OCI-M2 (cell line): Measurements from ENCODE around the gene SHROOM4.

Source experiments
- DNase-seq: peaks from one replicate; lab custom pipeline; 2025; ENCODE audit not compliant: unreplicated experiment; lab: John Stamatoyannopoulos, UW

The SHROOM4 gene

DNA sequence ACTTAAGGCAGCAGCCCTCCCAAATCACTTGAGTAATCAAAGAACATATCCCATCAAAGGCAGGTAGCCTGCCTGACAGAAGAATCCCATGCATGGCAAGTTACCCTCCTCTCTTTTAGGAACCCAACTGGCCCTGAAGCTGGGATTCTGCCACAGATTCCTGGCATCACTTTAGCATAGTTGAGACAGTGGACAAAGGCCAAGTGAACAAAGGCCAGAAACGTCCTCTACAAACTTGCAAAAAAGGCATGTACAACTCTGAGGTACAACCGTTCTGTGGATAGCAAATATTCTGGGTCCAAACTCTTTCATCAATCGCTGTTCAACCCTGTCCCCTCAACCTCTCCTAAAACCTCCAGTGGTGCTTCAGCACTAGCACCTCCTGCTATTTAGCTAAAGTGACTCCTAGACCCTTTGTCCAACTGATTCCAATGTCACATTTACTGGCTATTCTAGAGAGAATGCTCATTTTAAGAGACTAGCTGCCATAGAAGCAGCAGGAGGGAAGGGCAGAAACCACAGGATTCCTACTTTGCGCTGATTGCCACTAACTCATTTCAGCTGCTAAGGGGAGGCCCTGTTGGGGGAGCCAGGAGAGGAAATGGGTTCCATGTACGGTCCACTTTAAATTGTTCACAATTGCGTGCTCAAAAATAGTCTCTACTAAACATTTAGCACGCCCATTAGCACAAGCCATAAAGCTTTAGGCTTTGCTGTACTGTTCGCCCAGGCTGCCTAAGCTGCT lies 105.9 kb downstream of the SHROOM4 start:
- DNase-seq: no peak

DNA sequence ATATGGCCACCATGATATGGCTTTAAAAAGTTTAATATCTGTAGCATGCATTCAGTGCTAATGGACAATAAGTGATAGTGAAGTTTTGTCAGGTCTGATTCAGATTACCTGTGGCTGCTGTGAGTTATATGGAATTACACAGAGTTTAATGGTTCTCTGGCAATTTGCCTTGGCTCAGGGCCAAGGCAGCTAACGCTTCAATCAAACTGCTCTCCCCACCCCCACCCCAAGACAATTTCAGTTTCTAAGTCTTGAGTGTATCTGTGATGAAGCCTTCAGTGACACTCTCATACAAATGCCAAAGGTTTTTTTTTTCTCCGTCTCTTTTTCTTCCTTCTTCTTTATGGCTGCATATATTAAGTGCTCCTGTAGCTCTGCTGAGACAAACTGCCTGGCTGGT lies 106.6 kb downstream of the SHROOM4 start:
- no peak for DNase-seq

DNA sequence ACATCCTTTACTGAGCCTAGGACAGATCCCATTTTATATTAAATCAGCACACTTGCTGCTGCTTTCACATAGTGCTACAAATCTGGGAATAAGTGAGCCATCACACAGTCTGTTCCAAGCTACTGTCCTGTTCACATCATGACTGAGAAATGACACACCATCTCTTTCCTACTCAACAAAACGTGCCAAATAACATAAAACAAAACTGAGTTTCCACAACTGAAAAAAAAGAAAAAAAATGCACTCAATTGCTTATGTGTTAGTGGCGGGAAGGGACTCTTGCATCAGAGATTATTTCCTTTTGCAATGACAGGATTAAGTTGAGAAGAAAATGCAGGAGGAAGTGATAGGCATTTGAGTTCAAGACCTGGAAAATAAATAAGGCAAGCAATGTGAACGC lies 109.0 kb downstream of the SHROOM4 start:
- no peak for DNase-seq

DNA sequence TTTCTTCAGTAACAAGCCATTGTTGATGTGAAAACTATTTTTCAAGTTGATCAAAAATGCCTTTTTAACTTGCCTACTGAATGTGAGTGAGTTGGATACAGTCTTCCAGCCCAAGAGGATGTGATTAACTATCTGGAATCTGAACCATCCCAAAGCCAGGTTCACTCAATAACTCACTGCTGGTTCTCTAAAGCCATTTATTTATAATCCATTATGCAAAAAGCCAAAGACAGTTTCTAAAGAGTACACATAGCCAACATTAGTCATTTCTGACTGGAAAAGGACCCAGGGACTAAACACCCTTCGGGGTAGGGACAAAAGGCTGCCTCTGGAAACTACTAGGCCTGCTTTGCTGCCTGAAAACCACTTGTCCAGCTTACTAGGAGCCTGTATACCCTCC lies 109.6 kb downstream of the SHROOM4 start:
- no peak for DNase-seq

DNA sequence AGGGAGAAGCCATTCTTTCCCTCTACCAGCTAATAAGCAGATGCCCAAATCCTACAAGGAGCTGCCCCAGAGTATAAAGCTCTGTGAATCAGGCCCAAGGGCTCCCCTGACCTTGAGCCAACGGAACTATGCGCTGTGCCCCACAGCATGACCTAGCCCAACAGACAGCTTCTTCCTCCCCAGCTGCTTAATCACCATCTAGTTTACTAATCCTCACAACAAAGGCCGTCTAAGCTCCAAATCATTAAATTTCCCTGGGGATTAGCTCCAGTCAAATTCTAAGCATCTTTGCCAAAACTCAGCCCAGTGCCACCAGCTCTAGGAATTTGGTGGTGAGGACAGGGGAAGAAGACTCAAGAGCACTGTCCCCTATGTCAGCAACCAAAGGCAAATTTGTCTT lies 113.1 kb downstream of the SHROOM4 start:
- DNase-seq: no peak

DNA sequence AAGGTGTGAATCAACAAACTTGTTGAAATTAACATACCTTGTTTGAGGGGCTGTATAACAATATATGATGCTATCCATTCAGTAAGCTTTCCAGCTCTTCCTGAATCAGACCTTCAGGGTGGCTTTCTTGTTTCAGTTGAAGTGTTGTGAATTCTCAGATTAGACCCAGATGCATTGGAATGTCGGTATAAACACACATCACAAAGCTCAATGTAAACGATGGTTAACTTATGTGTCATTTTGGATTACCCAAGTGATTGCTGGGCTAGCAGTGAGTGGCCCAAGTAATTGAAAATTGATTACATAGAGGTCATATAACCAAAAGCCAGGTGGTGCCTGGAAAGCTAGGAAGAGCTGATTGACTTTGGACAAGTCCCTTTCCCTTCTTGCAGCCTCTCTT lies 115.0 kb downstream of the SHROOM4 start:
- DNase-seq: no peak

DNA sequence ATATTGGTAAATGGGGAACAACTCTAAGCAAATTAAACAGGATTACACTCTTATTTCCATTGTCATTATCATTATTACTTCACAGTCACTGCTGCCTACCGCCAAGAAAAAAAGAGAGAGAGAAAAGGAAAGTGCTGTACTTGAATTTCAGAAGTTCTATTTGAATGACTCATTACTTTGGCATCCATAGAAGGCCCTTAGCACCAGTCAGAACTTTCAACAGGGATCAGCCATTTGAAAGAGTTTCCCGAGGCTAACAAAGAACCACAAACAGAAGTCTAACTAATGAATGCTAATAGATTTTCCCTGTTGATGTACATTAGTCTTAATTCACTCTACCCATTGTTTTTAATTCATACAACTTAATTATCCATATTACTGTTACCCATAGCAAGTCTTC lies 116.3 kb downstream of the SHROOM4 start:
- no peak for DNase-seq

DNA sequence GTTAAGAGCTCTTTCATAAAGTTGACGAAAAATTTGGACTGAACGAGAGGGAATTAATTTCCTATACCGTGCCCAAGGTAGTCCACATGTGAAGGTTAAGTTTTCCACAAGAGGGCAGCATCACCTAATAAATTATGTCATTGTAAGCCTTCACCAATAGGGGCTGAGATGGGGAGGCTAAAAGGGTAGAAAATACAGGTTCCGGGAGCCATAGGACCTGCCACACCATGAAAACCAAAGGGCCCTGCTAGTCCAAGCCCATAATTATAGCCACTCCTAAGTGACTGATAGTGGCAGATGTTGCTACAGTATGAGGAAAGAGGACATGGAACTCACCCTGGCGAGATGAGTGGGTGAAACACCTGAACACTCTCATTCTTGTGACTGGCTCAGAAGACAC lies 122.2 kb downstream of the SHROOM4 start:
- no peak for DNase-seq

DNA sequence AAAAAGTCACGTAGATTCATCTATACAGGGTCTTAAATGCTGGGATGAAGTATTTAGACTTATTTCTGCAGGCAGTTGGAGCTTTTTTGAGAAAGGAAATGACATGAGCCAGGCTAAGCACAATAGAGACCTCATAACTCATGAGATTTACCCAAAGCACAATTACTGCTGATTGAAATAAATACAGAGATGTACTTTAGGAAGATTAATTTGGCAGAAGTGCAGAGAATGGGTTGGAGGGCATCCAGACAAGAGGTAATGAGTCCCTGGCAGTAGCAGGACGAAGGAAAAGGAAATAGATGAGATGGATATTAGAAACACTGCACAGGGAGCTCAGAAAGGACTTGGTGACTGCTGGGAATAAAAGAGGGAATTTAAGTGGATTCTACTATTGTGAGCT lies 129.1 kb downstream of the SHROOM4 start:
- no peak for DNase-seq

DNA sequence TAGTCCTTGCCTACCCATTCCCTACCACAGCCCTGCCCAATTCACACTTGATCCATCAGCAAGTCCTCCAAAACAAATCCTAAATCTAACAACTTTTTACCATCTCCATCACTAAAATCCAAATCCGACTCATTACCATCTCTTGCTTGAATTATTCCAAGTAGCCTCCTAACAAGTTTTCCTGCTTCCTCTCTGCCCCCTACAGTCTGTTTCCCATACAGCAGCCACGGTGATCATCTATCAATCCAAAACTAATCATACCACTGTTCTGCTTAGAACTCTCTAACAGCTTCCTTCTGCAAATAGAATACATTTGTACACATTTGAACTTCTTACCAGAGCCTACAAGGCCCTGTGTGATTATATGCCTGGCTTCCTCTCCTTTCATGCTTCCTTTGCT lies 133.0 kb downstream of the SHROOM4 start:
- DNase-seq: no peak

DNA sequence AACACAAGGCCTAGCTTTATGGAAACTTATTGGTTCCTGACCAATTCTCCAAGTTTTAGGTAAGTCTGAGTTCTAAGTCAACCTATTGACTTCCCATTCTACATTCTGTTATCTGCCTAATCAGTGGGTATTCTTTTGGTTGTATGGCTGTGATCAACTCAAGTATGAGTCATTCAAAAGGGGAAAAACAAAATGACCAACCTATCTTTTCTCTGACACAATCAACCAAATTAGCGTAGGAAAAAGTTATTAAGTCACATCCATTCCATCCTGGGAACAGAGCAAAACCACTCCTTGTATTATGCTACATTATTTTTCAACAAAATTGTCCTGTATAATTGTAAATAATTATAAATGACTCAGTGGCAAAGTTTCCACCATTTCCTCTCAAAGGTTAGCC lies 136.2 kb downstream of the SHROOM4 start:
- no peak for DNase-seq

DNA sequence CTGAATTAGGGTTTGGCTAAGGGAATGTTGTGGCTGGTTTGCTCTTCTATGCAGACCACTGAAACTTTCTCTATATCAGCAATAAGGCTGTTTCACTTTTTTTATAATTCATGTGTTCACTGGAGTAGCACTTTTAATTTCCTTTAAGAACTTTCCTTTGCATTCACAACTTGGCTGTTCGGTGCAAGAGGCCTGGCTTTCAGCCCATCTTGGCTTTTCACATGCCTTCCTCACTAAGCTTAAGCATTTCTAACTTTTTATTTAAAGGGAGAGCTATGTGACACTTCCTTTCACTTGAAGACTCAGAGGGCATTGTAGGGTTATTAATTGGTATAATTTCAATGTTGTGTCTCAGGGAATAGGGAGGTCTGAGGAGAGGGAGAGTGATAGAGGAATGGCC lies 142.3 kb downstream of the SHROOM4 start:
- no peak for DNase-seq

DNA sequence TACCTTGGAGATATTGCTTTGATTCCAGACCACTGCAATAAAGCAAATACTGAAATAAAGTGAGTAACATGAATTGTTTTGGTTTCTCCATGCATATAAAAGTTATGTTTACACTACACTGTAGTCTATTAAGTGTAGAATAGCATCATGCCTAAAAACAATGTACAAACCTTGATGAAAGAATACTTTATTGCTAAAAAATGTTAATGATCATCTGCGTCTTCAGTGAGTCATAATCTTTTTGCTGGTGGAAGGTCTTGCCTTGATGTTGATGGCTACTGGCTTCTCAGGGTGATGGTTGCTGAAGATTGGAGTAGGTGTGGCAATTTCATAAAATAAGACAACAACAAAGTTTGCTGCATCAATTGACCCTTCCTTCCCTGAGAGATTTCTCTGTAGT lies 145.1 kb downstream of the SHROOM4 start:
- no peak for DNase-seq

DNA sequence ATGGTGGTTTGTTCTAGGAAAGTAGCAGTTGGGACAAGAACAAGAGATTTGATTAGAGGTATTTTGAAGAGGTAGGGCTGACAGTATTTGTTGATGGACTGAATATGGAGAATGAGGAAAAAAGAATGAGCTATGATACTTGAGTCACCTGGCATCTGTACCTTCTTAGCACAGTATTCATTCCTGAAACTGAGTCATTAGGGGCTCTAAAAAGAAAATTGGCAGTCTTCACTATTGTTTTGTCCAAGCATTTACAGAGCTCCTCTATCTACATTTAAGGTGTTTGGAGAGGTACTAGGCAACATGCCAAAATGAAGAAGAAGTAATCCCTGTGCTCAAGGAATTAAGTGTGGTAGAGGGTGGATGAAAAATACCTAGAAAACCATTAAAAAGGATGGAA lies 165.8 kb downstream of the SHROOM4 start:
- DNase-seq: no peak

DNA sequence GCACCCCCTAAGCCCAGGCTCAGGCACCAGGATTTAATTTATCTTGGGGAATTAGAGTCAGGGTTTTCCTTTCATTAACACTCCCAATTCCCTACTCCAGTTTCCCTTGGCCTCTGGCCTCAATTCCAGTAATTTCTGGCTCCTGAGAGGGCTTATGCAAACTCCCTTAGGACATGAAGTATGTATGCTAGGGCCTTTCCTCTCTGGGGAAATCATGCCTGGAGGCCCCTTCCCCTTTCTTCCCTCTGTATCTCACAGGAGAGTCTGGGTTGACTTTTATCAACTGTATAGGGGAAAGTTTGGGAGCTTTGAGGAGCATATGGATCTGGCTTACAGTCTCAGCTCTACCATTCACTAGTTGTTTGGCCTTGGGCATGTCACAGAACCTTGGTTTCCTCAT lies 169.5 kb downstream of the SHROOM4 start:
- DNase-seq: no peak

DNA sequence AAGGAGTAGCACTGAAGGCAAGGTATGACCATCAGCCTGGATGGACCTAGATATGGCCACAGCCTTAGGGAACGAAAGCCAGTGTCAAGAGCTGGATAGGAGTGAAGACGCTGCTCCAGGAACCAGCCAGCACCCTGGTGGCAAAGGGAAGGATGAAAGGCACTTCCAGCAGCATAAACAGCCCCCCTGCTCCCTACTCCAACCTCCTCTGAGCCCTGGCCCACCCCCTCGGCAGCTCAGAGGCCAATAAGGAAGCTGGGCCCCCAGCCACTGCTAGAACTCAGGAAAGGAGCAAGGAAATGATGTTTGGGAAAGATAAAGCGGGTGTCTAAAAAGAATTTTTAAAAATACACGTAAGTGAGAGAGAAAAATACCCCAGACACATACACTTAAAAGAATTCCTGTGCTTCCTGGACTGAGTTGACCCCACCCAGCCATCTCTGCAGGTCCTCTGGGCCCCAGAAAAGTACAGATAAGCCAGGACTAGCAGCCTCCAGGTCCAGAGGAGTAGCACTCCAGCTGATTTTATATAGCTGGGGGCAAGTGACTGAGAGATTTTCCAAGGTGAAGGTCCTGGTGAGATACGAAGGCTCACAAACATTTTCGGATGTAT lies 170.4 kb downstream of the SHROOM4 start:
- no peak for DNase-seq

DNA sequence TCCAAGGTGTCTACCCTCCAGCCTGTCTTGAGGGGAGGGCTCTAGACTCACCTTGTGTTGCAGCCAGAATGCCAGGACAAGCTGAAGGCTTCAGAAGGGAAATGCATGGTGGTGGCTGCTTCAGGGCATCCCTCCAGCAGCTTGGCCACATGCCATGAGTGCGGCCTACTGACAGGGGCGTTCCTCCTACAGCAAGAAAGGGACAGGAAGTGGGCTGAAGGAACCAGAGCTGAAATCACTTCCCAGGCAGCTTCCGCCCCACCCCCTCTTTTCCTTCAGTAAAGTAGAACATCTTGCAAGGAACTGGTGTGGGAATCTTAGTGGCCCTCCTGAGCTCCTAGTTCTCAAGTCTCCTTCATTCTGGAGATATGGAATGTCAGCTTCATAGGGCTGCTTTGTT lies 175.9 kb downstream of the SHROOM4 start:
- DNase-seq: no peak

DNA sequence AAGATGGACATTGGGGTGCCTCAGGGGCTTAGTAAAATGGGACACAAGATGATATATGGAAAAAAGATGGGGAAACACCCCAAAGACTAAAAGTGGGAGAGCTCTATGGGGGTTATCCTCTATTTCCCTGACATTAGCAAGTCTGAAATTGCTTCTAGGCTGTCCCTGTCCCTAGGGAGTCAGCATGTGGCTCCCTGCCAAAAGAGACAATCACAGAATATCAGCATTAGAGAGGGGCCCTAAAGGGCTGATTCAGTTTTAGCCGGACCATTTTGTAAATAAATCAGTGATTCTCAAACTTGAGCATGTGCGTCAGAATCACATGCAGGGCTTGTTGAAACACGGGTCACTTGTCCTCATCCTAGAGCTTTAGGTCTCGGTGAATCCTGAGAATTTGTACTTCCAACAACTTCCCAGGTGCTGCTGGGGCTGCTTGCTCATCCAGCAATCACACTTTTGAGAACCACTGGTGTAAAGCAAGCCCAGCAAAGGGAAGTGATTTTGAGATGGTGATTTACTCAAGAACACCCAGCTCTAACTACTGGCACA lies 178.1 kb downstream of the SHROOM4 start:
- DNase-seq: no peak

DNA sequence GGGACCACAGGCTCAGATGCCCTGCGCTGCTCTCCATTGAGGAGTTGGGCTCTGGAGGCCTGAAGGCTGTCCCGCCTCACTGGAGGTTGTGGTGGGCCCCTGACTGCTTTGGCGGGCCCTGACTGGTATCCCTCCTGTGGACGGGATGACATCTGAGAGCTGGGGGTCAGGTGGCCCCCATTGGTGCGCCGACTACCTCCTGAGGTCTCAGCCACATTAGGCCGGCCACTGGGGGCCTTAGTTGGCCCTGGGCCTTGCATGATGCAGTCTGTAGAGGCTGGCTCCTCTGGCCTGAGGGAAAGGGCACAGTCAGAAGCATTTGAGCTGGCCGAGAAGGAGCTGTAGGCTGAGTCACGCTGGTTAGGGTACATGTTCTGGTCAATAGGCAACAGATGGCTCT lies 178.8 kb downstream of the SHROOM4 start:
- no peak for DNase-seq

DNA sequence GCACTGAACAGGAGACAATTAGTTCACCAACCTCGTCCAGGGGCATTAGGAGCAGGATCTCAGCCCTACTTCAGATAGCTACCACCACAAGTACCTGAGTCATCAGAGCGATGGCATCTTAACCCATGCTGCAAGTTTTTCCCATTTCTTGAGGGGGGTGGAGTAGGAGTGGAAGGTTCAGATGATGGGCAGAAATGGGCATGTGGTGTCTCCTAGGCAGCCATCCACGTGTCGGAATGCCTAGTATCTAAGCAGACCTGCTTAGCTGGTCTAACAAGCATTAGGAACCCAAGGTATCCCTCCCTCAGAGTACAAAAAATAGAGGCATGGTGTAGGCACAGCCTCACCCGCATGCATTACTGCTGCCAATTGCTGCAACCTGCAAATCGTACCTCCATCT lies 184.2 kb downstream of the SHROOM4 start:
- no peak for DNase-seq

DNA sequence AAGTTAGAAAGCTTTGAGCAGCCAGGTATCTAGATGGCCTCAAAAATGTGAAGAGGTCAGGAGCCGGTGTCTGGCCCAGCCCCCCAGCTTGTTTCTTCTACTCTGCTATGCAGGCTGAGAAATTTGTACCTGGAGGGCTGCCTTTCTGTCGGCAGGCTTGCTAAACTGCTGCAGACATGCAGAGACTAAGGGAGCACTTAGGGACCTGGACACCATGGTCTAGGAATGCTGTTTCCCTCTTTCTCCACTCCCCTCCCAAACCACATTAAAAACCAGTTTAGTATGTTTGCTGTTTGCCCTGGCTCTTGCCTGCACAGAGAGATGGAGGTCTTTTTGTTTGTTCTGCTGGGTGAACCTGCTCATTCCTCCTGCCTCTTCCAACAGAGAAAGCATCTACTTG lies 186.3 kb downstream of the SHROOM4 start:
- no peak for DNase-seq

DNA sequence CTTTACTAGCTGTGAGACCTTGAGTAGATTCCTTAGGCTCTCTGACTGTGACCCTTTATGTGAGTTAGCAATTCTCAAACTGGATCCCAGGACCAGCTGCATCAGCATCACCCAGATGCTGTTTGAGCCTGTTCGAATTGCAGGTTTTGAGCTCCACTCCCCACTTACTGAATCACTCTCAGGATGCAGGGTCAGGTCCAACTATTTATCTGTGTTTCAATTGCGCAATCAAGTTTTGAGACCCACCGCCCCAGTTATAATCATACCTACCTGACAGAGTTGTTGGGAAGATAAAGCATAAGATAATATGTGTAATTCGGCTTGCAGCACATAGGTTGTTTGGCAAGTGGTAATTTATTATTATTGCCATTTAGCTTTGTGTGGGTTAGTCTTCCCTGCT lies 187.6 kb downstream of the SHROOM4 start:
- DNase-seq: no peak

DNA sequence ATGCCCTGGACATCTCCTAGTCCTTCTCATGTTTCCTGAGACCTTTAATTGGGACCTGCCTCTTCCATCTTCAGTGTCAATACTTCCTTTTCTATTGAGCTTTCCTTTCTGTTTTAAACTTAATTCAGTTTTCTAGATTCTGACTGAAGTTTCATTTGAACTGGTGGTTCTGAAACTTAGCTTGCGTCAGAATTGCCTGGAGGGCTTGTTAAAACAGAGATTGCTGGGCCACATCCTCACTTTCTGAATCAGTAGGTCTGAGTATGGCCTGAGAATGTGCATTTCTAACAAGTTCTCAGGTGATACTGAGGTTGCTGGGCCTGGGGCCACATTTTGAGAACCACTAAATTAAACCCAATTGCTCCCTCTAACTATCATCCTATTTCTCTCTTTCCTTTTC lies 191.2 kb downstream of the SHROOM4 start:
- DNase-seq: no peak
